ENCODE results near the gene TPD52L2.

Gene TPD52L2

GRCh38 chr20:63934271-63935068, 69.4 kb downstream of the TPD52L2 start:
- no peak for DNase-seq

GRCh38 chr20:63935447-63935846, 70.4 kb downstream of the TPD52L2 start:
- DNase-seq: no peak

- no peak for DNase-seq
These were observed 72.5 kb downstream of the TPD52L2 start for GRCh38 chr20:63937596-63937995.

- no peak for DNase-seq
These were observed 74.2 kb downstream of the TPD52L2 start for GRCh38 chr20:63939061-63939935.

- DNase-seq: no peak
These were observed 75.0 kb downstream of the TPD52L2 start for GRCh38 chr20:63940071-63940471.

- no peak for DNase-seq
These were observed 75.6 kb downstream of the TPD52L2 start for GRCh38 chr20:63940472-63941266.
